GM21825 (cell line): ENCODE results near the gene AZIN2.
"Not testable (repeated sequence)": the region's sequence is repeated elsewhere in the genome, so short reads cannot be mapped to it uniquely, and the experiment has no call there.

ENCODE experiments used
- ATAC-seq: cut with Tn5 transposase; IDR thresholded peaks from one replicate; pipeline ENCODE4 v1.9.1; 2021; ENCODE audit warnings: mild to moderate bottlenecking, moderate library complexity; ENCODE audit not compliant: unreplicated experiment

AZIN2 gene

DNA sequence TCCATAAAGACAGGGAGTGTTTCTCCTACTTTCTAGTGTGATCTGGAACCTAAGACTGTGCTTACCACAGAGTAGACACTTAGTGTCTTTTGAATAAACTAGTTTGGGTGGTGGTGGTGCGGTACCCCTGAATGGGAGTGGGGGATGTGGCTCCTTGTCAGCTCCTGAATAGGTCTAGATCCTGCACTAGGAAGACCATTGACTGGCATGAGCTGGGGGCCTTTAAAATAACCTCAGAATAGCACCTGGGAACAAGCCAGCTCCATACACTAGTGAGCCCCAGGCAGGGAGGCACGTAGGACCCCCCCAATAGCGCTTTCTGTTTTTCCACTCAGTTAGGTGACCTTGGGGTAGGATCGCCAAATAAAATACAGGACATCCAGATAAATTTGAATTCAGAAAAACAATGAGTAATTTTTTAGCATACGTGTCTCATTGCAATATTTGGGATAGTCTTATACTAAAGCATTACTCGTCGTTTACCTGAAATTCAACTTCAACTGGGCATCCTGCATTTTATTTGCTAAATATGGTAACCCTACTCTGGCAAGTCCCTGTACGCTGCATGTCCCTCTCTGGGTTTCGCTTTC is 45.6 kb downstream of the AZIN2 start:
- no peak for ATAC-seq

DNA sequence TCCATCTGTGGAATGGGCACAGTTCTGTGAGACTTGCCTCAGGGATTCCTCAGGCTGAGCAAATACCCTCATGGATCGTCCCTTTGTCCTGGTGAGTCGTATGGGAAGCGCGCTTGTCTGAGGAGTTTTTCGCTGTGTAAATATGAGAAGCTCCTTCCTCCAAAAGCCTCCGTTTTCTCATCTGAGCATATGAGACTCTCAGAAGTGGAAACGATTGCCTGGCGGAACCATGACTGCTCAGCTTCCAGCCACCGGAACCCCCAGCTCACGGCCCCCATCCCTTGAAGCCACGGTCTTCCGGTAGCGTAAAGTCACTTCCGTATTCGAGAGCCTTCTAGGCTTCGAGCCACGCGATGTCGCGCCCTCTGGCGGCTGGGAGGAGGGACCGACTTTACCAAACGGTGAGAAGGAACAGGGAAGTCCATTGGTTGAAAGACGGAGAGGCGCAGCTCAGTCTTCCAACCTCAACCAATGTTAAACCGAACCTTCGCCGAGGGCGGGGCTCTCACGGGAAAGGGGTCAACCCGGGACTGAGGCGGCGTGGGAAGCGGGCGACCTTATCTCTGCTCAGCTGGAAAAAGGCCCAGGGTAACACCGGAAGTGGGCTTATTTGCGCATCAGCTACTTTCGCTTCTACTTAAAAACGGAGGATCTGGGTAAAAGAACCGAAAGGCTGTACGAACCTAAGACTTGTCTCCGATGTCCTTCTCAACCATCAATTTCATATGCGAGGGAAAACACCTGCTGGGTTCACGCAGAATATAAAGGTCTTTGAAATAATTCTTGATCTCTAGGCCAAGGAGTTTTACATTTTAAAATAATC is 46.3 kb downstream of the AZIN2 start:
- ATAC-seq = peak; percentile 92

DNA sequence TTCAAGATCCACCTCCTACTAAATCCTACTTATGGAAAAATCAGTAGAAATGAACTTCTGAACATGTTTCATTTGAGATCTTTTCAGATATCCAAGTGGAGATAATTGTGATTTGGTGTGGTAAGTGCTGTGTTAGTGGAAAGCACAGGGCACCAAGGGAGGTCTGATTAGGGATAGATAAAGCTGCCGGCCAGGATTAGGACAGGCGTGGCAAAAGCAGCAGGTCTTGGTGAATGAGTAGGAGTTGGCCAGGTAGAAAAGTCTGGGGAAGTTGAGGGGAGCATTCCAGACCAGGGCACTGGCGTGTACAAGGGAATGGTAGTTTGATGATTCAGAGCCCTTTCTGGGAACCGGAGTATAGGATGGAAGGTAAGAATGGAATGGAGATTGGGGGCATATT is 47.8 kb downstream of the AZIN2 start:
- ATAC-seq = no peak

DNA sequence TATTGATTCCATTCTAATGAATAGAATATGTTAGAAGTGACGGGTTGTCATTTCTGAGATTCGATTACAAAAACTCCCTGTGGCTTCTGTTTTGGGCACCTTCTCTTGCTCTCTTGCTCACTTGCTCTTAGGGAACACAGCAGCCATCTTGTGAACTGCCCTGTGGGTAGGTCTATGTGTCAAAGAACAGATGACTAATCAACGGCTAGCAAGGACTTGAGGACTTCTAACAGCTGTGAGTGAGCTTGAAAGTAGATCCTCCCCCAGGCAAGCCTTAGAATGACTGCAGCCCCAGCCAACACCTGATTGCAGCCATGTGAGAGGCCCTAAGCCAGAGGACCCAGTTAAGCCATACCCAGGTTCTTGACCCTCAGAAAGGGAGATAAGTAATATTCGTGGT is 49.3 kb downstream of the AZIN2 start:
- no peak for ATAC-seq

DNA sequence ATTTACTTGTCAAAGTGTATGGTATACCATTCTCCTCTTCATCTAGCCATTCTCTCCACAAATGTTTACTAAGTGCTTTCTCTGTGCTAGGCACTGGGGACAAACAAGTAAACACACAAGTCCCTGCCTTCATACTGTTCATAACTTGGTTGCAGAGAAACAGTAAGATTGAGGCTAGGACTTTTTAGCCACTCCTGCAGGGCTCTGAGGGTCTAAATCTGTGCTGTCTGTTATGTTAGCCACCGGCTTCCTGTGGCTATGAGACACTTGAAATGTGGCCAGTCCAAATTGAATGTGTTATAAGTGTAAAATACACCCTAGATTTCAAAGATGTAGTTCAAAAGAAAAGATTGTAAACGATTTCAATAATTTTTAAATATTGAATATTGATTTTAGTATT is 50.2 kb downstream of the AZIN2 start:
- ATAC-seq = no peak

DNA sequence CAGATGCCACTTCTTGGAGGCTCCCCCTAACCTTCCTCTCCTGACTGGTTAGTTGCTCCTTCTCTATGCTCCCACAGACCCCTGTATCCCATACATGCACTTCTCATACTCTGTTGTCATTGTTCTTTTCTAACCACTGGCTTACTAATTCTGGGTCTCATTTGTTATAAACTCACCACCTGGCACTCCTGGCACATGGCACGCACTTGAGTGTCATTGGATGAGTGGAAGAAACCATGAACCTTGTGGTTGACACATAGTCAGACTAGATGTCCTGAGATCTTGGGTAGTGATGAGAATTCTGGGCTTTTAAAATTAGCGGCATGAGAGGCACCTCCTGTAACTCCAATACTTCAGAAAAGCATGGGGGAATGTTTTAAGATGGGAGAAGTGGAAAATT is 51.6 kb downstream of the AZIN2 start:
- ATAC-seq = no peak

DNA sequence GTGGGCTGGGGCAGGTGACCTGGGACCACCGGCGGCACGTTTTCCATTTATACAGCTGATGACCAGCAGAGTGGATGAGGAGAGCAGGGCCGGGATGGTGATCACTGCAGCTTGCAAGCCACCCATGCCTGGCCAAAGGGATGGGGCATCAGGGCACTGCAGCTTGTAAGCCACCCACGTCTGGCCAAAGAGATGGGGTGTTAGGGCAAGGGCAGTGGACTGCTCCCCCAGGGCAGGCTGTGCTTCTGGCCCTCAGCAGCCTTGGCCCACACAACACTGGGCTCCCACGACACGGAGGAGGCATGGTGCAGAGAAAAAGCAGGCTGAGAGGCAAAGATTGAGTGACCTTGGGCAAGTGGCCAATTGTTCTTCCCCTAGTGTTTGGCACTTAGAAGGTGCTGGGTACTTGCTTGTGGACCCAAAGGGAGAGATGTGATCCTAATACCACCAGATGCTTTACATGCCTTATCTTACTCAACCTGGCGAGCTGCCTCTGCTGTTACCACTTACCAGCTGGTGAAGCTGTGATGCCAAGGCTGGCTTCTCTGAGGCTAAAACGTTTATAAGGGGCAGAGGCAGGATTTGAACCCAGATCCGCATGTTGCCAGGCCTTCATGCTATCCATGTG is 52.6 kb downstream of the AZIN2 start:
- no peak for ATAC-seq

DNA sequence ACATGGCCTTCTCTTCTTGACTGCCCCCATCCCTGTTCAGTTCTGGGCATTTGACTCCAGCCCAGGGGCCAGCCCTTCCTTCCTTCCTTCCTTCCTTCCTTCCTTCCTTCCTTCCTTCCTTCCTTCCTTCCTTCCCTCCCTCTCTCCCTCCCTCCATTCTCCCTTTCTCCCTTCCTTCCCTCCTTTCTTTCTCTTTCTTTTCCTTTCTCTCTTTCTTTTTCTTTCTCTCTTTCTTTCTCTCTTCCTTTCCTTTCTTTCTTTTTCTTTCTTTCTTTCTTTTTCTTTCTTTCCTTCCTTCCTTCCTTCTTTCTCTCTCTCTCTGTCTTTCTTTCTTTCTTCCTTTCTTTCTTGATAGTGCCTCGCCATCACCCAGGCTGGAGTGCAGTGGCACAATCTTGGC is 55.1 kb downstream of the AZIN2 start:
- not testable (repeated sequence) for ATAC-seq

DNA sequence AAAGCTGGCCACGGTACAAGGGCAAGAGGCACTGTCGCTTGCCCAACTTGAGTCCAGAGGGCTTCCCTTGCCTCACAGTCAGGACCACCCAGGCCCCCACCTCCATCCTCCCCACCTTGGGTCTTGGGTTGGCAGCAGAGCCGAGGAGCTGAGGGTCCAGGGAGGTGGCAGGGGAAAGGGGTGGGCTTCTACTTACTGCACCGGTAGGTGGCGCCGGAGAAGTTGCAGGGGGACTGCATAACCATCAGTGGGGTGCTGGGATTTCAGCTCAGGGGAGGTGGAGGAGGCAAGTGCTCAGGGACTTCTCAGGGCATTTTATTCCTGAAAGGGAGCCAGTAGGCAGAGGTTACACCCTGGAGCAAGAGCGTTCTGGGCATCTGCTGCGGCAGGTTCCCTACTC is 56.8 kb downstream of the AZIN2 start:
- ATAC-seq = no peak

DNA sequence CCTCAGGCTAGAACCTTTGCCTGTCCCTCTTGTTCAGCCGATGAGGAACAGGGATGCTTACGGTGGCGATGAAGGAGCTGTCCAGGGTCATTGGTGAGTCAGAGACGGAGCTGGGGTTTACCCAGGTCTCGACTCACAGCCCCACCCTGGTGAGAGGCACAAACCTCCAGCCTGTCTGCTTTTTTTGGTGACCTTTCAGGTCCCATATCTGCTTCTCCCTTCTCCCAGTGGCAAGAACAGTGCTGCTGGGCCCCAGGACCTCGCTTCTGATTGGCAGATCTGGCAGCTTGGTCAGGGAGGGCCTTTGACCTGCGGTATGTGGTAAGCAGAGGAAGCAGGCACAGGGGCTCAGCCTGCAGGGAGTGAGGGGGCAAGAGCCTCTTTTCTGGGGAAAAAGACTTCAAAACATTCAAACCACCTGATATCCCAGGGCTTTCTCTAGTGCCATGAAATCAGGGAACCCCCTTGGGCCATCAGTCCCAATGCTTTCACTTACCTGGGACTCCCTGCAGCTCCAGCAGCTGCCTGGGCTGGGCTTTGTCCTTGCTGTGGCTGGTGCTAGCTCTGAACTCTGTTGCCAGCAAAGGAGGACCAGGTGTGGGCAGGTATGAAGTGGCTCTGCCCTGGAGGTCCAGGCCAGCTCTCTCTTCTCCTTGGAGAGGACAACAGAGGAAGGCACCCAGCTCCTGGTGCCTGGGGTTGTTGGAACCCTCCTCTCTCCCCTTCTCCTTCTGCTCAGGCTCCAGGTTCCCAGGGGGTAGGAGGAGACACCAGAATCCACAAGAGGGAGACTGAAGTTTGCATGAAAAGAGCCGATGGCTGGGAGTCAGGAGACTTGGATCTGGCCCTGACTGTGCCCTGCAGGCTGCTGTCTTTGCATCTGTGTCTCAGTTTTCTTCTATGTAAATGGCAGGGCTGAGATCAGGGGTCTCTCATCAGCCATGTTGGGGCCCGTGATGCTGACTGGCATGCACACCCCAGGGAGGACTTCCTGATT is 59.5 kb downstream of the AZIN2 start:
- ATAC-seq = no peak

DNA sequence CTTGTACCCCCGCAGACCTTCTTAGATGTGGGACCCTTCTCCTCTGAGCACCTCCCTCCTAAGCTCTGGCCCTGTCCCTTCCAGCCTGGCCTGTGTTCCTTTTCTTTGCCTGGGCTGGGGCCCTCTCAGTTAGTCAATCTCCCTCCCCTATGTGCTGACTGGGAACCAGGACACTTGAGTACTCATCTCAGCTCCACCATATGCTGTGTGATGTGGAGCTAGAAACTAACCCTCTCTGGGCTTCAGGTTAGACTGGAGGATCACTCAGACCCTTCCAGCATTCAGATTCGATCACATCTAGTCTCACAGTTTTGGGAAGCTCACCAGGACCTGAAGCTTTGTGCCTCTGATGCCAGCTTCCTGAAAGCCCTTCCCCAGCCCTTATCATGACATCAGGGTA is 60.3 kb downstream of the AZIN2 start:
- ATAC-seq = no peak

DNA sequence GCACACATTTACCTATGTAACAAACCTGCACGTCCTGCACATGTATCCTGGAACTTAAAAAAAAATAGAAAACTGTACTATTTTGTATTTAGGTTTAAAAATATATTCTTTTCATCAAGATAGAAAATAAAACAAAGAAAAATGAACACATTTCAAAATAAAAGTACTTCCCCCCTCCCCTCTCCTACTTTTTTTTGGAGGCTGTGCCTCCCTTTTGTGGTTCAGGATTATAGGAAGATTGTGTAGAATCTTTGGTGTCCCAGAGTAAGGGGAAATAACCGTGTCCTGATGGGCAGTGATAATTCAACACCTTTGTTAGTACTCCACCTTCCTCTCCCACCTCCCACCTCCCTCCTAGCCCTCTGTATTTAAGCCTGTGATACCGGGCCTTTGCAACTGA is 60.8 kb downstream of the AZIN2 start:
- ATAC-seq = no peak

DNA sequence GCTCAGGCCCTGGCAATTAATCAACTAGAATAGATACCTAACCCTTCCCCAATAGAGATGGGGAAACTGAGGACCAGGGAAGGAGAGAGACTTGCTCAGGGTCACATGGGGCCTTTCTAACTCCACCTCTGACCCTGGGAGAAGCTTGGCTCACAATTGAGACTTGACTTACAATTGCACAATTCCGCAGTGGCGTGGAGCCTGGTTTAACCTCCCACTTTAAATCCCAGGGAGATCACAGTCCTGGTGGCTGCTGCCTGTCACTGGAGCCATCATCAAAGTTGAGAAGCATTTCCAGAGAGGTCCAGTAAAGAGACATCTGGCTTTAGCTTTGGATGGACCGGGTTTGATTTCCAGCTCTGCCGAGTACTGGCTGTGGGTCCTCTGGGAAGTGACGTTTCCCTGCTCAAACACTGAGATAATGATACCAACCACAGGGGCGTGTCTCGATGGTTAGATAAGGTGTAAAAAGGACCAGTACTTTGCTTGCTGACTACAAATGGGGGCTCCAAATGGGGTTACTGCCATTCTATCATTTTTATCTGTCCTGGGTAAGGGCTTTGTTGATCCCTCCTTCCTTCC is 61.6 kb downstream of the AZIN2 start:
- no peak for ATAC-seq

DNA sequence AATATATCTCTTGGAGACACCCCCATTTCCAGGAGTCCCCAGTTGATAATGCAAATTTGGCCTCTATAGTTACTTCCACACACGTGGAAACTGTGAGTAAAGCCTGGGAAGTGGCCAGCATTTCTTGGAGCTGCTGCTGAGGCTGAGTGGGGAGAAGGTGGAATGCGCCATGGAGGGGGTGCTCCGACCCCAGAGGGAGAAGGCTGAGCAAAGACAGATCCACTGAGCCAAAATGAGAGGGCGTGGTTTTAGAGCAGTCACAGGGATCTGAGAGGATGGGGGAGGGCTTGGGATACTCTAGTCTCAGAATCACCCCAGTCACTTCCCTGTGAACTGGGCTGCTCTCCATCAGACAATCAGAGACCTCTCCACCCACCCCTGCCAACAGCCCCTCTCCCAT is 62.2 kb downstream of the AZIN2 start:
- ATAC-seq = no peak

DNA sequence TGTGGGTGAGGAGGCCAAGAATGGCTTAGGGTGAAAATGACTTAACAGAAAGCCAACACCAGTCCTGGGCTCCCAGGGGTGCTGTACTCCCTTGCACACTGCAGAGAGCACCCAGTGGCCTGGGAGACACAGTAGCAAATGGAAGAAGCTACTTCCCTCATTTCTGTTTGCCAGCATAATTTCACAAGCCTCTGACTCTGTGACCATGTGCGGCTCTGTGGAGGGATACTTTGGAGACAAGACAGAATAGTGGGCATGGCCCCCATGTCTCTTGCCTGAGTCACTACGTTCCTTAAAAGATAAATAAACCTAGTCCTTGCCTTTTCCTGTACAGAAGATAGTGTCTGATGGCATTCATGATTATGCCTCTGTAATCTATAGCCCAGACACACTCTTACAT is 62.7 kb downstream of the AZIN2 start:
- no peak for ATAC-seq

DNA sequence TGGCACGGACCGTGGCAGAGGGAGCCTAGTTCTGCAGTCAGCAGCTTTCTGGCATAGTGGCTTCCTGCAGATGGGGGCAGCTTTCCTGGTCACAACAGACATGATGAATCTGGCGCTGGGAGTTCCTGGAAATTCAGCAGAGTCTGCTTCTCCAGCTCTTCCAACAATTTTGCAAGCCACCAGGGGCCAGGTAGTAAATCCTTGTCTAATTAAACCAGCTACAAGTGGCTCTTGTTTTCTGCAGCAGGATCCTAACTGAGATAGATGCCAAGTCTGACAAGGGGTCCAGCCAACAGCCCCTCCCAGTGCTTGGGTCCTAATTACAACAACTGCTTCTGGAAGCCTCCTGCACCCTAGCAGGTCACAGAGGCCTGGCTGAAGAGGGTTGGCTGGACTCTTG is 65.0 kb downstream of the AZIN2 start:
- no peak for ATAC-seq

DNA sequence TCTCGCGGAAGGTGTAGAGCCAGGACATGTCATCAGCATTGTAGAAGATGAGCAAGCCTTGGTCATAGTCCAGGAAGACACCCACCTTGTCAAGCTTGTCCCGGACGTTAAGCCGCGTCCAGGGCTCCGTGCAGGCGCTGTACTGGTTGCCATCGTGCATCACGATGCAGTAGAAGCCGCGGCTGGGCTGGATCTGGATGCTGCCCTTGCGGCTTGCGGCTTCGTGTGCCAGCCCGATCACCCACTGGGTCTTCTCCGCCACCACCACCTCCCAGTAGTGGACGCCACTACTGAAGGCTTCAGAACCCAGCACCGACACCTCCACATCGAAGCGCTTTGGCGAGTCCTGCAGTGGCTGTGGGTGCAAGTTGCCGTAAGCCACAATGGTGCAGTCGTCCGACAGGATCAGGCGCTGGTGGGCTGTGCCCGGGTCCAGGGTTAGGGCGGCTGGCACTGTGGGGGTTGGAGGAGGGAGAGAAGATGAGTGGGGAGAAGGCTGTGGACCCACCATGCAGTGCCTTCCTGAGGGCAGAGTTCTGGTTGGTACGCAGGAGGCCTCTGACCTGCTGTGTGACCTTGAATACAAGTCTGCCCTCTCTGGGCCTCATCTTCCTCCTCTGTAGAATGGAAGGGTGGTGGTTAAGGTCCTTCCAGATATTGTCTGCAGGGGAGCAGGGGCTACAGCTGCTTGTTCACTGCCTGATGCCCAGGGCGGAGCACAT is 66.5 kb downstream of the AZIN2 start:
- ATAC-seq = no peak

DNA sequence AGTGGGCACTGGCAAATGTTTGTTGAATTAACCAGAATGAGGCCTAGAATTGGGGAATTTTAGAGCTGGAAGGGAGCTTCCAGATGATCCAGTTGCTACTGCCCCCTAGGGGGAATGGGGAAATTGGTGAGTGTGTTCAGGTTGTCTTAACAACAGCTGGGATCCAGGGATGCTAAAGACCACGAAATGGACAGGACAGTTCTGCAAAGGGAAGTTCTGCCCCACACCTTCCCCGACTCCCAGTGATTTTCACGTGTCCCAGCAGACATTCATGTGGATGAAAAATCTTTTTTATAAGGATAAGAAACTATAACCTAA is 67.0 kb downstream of the AZIN2 start:
- no peak for ATAC-seq

DNA sequence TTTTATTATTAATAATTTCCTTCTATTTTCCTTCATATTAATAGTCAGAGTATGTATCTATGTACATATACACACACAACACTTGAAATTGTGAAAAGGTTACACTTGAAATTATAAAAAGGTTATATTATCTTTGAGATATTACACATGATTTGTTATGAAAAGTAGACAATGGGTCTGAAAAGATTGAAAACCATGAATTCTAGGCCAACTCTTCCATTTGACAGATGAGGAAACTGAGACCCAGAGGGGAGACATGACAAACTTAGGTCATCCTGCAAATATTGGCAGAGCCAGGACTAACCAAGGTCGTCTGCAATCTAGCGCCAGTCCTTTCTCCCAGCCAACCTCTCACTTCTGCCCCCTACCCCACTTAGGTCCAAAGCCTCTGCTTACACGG is 67.7 kb downstream of the AZIN2 start:
- ATAC-seq = no peak

DNA sequence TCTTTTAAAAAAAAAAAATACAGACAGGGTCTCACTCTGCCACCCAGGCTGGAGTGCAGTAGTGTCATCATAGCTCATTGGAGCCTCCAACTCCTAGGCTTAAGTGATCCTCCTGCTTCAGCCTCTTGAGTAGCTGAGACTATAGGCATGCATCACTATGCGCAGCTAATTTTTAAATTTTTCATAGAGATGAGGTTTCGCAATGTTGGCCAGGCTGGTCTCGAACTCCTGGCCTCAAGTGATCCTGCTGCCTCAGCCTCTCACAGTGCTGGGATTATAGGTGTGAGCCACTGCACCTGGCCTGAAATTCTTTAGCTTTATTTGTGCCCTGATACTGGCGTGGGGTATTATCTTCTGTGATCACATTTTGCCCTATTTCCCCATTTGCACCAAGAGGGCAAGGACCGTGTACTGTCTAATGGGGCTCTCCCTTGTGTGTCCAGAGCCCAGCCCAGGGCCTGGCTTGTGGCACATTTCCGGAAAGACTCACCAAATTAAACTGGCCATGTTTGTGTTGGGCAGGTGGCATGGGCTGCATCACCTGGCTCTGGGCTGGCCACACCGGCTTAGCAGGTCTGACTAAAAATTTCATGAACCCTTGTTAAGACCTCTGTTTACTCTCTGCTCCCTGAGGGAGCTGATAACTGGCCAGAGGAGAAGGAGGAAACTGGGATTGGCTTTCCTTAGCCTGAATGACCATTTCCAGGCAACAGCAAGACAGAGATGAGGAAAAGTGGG is 68.7 kb downstream of the AZIN2 start:
- ATAC-seq = no peak
